COLO829 (cell line): ENCODE measurements around the gene TUBB.

ENCODE experiments used
- DNase-seq: peaks from one replicate; pipeline ENCODE4 v3.0.0; 2012; ENCODE audit warnings: low spot score

Gene TUBB

GRCh38 chr6:30719791-30720737 is at the start of gene TUBB:
TUBB (plus strand) TSS chr6:30720352; CDS start chr6:30720507, 155 bp downstream.
- peak; percentile 89 for DNase-seq

- DNase-seq = no peak
Observed at GRCh38 chr6:30670760-30671527, 49.2 kb upstream of the TUBB start.

GRCh38 chr6:30672445-30673253 is 47.5 kb upstream of the TUBB start, which contains the start of gene DHX16:
DHX16 (minus strand) TSS chr6:30673006; CDS start chr6:30672841, 165 bp downstream.
- peak; percentile 98 for DNase-seq

- DNase-seq = no peak
Observed at GRCh38 chr6:30676660-30677285, 43.4 kb upstream of the TUBB start.

- DNase-seq = peak; percentile 82
Observed at GRCh38 chr6:30678964-30679726, 41.0 kb upstream of the TUBB start.

GRCh38 chr6:30679765-30680535 is 40.2 kb upstream of the TUBB start:
- no peak for DNase-seq

- DNase-seq = no peak
Observed at GRCh38 chr6:30681766-30682142, 38.4 kb upstream of the TUBB start.

GRCh38 chr6:30682143-30683117 is 37.7 kb upstream of the TUBB start:
- DNase-seq = peak; percentile 59

- no peak for DNase-seq
Observed at GRCh38 chr6:30683183-30683979, 36.8 kb upstream of the TUBB start.

- no peak for DNase-seq
Observed at GRCh38 chr6:30683980-30684338, 36.2 kb upstream of the TUBB start.

GRCh38 chr6:30684386-30685156 is 35.6 kb upstream of the TUBB start:
- DNase-seq = no peak

- no peak for DNase-seq
Observed at GRCh38 chr6:30685157-30686008, 34.8 kb upstream of the TUBB start.

- no peak for DNase-seq
Observed at GRCh38 chr6:30686009-30686907, 33.9 kb upstream of the TUBB start, which contains the start of gene PPP1R18. PPP1R18 (minus strand) TSS chr6:30686645; CDS start chr6:30686018, 627 bp downstream.

GRCh38 chr6:30686908-30687658 is 33.1 kb upstream of the TUBB start:
- peak; percentile 84 for DNase-seq
